Measurements from ENCODE around the gene EXOC6B.

The EXOC6B gene

DNA sequence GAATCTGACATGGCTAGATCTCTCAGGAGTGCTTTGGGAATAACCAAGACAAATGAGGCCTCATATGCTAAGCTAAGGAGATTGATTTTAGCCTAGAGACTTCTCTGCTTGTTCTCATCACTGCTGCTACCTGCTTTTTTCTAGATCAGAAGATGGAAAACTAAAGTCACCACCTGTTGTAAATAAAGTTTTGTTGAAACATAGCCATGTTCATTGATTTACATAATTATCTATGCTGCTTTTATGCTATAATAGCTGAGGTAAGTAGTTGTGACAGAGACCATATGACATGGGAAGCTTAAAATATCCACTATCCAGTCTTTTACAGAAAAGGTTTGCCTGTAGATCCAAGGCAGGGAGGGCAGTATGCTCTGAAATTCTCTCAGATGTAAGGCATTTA, 632.1 kb downstream of the EXOC6B start:
- no peak for DNase-seq (ENCODE audit: low read depth)
- no peak overlapping the region for H3K4me3 ChIP-seq (ENCODE audit: low read depth, low read length)
- TF ChIP-seq, protein P1, sequence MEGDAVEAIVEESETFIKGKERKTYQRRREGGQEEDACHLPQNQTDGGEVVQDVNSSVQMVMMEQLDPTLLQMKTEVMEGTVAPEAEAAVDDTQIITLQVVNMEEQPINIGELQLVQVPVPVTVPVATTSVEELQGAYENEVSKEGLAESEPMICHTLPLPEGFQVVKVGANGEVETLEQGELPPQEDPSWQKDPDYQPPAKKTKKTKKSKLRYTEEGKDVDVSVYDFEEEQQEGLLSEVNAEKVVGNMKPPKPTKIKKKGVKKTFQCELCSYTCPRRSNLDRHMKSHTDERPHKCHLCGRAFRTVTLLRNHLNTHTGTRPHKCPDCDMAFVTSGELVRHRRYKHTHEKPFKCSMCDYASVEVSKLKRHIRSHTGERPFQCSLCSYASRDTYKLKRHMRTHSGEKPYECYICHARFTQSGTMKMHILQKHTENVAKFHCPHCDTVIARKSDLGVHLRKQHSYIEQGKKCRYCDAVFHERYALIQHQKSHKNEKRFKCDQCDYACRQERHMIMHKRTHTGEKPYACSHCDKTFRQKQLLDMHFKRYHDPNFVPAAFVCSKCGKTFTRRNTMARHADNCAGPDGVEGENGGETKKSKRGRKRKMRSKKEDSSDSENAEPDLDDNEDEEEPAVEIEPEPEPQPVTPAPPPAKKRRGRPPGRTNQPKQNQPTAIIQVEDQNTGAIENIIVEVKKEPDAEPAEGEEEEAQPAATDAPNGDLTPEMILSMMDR (IDR thresholded peaks at IDR 0.05; ENCODE audit: insufficient read depth, low read depth, low read length, missing control alignments): no peak

DNA sequence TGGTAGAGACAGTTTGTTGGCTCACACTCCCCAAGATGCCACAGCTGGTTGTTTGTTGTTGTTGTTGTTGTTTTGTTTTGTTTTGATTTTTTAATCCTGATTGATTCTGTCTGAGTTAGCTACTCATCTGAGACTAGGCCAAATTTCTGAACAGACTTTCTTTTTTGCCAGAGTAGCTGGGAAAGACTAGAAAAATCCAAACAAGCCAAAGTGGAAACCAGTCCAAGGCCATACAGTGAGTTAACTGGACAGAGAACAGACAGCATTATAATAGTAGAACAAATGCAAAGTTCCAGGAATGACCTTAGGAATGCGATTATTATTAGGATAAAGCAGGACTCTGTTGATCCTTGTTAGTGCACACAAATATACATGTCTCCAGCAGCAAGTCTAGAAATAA, 634.4 kb downstream of the EXOC6B start:
- no peak for DNase-seq (ENCODE audit: low read depth)
- TF ChIP-seq, protein P1 (IDR thresholded peaks at IDR 0.05; ENCODE audit: insufficient read depth, low read depth, low read length, missing control alignments): no peak
- no peak overlapping the region for H3K4me3 ChIP-seq (ENCODE audit: low read depth, low read length)

DNA sequence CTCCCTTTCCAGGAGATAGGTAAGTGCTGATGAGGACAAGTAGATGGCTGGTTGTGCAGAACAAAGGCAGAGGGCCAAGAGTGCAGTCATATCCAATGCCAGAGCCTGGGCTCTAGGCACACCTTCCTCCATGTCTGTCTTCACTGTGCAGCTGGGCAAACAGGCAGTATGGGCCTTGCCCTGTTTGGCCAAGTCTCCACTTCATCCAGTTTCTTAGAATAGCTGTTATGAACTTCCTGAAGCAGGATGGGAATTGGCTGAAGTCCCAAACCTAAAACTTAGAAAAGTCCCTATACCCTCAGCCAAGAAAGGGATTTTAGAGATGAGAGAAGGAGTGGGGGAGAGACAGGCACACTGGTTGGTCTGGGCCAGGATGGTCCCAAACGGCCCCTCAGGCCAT, 640.6 kb downstream of the EXOC6B start:
- TF ChIP-seq, protein P1 (IDR thresholded peaks at IDR 0.05; ENCODE audit: insufficient read depth, low read depth, low read length, missing control alignments): no peak
- DNase-seq (ENCODE audit: low read depth): no peak
- no peak overlapping the region for H3K4me3 ChIP-seq (ENCODE audit: low read depth, low read length)

DNA sequence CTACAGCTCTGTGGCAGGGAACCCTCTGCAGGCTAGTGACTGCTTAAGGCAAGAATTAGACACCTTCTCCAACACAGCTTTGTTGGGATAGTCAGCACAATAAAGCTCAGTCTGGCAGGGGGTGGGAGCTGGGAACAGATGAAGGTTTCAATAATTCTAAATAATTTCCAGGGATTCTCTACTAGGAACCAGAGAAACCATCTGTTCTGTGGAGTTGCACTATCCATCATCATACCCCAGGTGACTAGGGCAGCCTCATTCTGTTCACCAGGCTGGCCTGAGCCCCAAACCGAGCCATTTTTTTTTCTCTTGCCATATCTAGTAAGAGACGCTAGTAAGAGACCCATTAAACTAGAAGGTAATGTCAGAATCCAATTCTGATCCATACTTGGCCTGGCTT, 642.4 kb downstream of the EXOC6B start:
- DNase-seq (ENCODE audit: low read depth): no peak
- H3K4me3 ChIP-seq (ENCODE audit: low read depth, low read length): no peak overlapping the region
- TF ChIP-seq, protein P1 (IDR thresholded peaks at IDR 0.05; ENCODE audit: insufficient read depth, low read depth, low read length, missing control alignments): no peak

DNA sequence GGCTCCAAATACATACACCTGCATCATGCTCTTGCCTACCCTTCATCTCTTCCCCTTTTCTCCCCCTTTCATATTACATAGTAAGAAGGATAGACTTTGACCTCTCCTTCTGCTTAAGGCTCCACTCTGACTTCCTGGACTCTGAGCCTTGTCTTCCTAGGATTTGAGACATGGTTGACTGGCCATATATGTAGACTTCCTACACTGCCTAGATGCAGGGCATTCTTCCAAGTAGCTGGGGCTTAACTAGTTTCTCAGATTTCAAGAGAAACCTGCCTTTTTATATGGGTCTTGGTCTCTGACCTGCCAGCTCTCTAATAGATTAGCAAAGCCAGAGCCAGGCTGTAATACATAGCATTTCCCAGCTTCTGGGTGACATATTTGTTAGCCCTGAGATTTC, 642.8 kb downstream of the EXOC6B start:
- H3K4me3 ChIP-seq (ENCODE audit: low read depth, low read length): no peak overlapping the region
- TF ChIP-seq, protein P1 (IDR thresholded peaks at IDR 0.05; ENCODE audit: insufficient read depth, low read depth, low read length, missing control alignments): no peak

DNA sequence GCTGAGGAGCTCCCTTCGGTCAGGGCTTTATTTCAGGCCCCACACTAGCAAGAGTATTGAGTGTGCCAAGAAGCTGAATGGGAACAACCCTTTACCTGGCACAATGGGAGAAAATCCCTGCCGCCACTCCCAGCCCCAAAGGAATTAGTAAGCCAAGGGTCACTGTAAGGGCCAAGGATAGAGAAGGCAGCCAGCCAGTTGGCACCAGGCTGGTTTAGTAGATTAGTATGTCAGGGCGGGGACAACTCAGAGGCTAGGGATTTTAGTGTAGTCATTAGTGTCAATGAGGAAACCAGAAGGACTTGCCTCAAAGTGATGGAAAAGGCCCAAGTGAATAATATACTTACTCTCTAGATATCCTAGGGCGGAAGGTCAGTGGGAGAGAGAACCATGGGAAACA, 643.3 kb downstream of the EXOC6B start:
- no peak for DNase-seq (ENCODE audit: low read depth)
- no peak overlapping the region for H3K4me3 ChIP-seq (ENCODE audit: low read depth, low read length)
- TF ChIP-seq, protein P1 (IDR thresholded peaks at IDR 0.05; ENCODE audit: insufficient read depth, low read depth, low read length, missing control alignments): no peak

More for the DNA sequence above, 642.8 kb downstream of the EXOC6B start:
- DNase-seq (ENCODE audit: low read depth): no peak

DNA sequence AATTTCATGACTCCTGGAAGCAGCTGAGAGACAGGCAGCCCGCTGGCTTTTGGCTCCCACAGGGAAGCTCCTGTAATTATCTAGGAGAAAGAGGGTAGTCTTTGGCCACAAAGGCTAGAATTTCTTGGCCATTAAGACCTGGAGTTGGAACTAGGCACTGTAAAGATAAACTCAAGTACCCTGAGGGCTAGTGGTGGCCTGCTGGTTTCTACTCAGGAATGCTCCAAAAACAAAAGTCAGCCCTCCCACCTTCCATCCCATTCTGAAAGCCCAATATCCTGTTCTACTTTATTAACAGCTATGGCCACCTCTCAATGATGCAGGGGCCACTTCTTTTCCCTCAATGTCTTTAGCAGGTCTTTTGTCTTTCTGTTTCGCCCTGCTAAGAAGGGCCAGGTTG, 644.2 kb downstream of the EXOC6B start:
- H3K4me3 ChIP-seq (ENCODE audit: low read depth, low read length): no peak overlapping the region
- TF ChIP-seq, protein P1 (IDR thresholded peaks at IDR 0.05; ENCODE audit: insufficient read depth, low read depth, low read length, missing control alignments): no peak
- no peak for DNase-seq (ENCODE audit: low read depth)
